WTC11 (cell line): Measurements from ENCODE around the gene ZNF598.

ENCODE experiments used
- AFF4 ChIP-seq: sonication (generic); formaldehyde crosslinking; IDR thresholded peaks from 2 replicates; pipeline ENCODE4 v1.8.1; 2023; ENCODE audit warnings: mild to moderate bottlenecking, missing genetic modification reagents, borderline replicate concordance
- CTCF ChIP-seq: fragments of 200-600 bp; IDR thresholded peaks from 2 replicates; pipeline ENCODE4 v1.8.0; 2022; ENCODE audit warnings: antibody characterized with exemption
- FOXK1 ChIP-seq: sonication (generic); formaldehyde crosslinking; IDR thresholded peaks from 2 replicates; pipeline ENCODE4 v1.8.0; 2022; ENCODE audit warnings: mild to moderate bottlenecking, moderate library complexity, missing genetic modification reagents
- FOXP1 ChIP-seq: sonication (generic); formaldehyde crosslinking; IDR thresholded peaks from 2 replicates; pipeline ENCODE4 v1.8.0; 2022; ENCODE audit warnings: missing genetic modification reagents, mild to moderate bottlenecking, moderate library complexity, borderline replicate concordance
- MXD4 ChIP-seq: fragments of 250-450 bp; sonication (Bioruptor Pico); IDR thresholded peaks from 2 replicates; pipeline ENCODE4 v1.8.0; 2021; ENCODE audit warnings: mild to moderate bottlenecking, moderate library complexity, borderline replicate concordance
- MYBL2 ChIP-seq: sonication (generic); formaldehyde crosslinking; IDR thresholded peaks from 2 replicates; pipeline ENCODE4 v1.8.1; 2023; ENCODE audit warnings: mild to moderate bottlenecking, moderate library complexity, missing genetic modification reagents
- NR3C1 ChIP-seq: sonication (generic); formaldehyde crosslinking; conservative IDR thresholded peaks from 2 replicates; pipeline ENCODE4 v1.8.1; 2023; ENCODE audit warnings: low read depth, mild to moderate bottlenecking, missing genetic modification reagents
- OVOL2 ChIP-seq: fragments of 250-450 bp; sonication (Bioruptor Pico); IDR thresholded peaks from 2 replicates; pipeline ENCODE4 v1.9.0; 2021; ENCODE audit warnings: mild to moderate bottlenecking, borderline replicate concordance
- PRDM15 ChIP-seq: sonication (generic); formaldehyde crosslinking; IDR thresholded peaks from 2 replicates; pipeline ENCODE4 v1.8.0; 2022; ENCODE audit warnings: missing genetic modification reagents
- USF2 ChIP-seq: sonication (generic); formaldehyde crosslinking; IDR thresholded peaks from 2 replicates; pipeline ENCODE4 v1.8.1; 2023; ENCODE audit warnings: mild to moderate bottlenecking, missing genetic modification reagents, moderate library complexity
- ZSCAN18 ChIP-seq: fragments of 250-450 bp; sonication (Bioruptor Pico); IDR thresholded peaks from 2 replicates; pipeline ENCODE4 v2.1.2; 2022; ENCODE audit warnings: mild to moderate bottlenecking, moderate library complexity

- no peak for TF ChIP-seq CTCF
- no peak for TF ChIP-seq PRDM15
- no peak for TF ChIP-seq USF2 (CRISPR knock-in tag)
- no peak for TF ChIP-seq ZSCAN18 (CRISPR knock-in tag)
- no peak for TF ChIP-seq FOXP1 (CRISPR knock-in tag)
- no peak for TF ChIP-seq AFF4 (CRISPR knock-in tag)
- TF ChIP-seq MYBL2 (CRISPR knock-in tag), result no peak
- no peak for TF ChIP-seq MXD4 (CRISPR knock-in tag)
- TF ChIP-seq FOXK1 (CRISPR knock-in tag), result no peak
- TF ChIP-seq OVOL2 (CRISPR knock-in tag), result no peak
- TF ChIP-seq NR3C1 (CRISPR knock-in tag), result no peak
Observed at GRCh38 chr16:1980770-1981087, 28.9 kb downstream of the ZNF598 start.
